Aorta (tissue), 5 donors: ENCODE results near the gene ENTR1. TPM values are rescaled to one million over a fixed set of nuclear protein-coding genes. Genes with fewer than 3 reads are reported as not detected.

Experiments
- ATAC-seq: fragments of 200-7000 bp; cut with Tn5 transposase; one replicate; pipeline ENCODE4 v1.9.1; 2022; ENCODE audit warnings: moderate library complexity; ENCODE audit not compliant: low FRiP score
- DNase-seq, 2 donors: peaks; one replicate each; pipeline ENCODE4 v3.0.0-alpha.2; 2020
- H3K27ac ChIP-seq, 2 donors: one replicate each; pipeline ENCODE4 v1.5.1; 2013; ENCODE audit warnings: low read length in 2 of 2, mild to moderate bottlenecking in 2 of 2, moderate library complexity in 2 of 2, control low read depth in 1 of 2, inconsistent platforms in 1 of 2, low read depth in 1 of 2
- H3K27me3 ChIP-seq, 2 donors: one replicate each; pipeline ENCODE4 v1.6.1; 2013; ENCODE audit warnings: control low read depth in 1 of 2, low read length in 1 of 2, mild to moderate bottlenecking in 1 of 2, moderate library complexity in 1 of 2; ENCODE audit not compliant: insufficient read depth in 2 of 2, control insufficient read depth in 1 of 2
- H3K36me3 ChIP-seq, 2 donors: one replicate each; pipeline ENCODE4 v1.6.1; 2013; ENCODE audit warnings: control low read depth in 1 of 2, low read length in 1 of 2, mild to moderate bottlenecking in 1 of 2; ENCODE audit not compliant: insufficient read depth in 2 of 2, control insufficient read depth in 1 of 2
- H3K4me1 ChIP-seq, 2 donors: one replicate each; pipeline ENCODE4 v1.6.1; 2013; ENCODE audit warnings: low read length in 2 of 2, control low read depth in 1 of 2, mild to moderate bottlenecking in 1 of 2, moderate library complexity in 1 of 2; ENCODE audit not compliant: insufficient read depth in 2 of 2, control insufficient read depth in 1 of 2
- H3K4me3 ChIP-seq, 2 donors: one replicate each; pipeline ENCODE4 v1.5.1; 2013; ENCODE audit warnings: low read length in 2 of 2, control low read depth in 1 of 2, mild to moderate bottlenecking in 1 of 2
- H3K9me3 ChIP-seq: one replicate; pipeline ENCODE4 v1.6.1; 2013; ENCODE audit warnings: mild to moderate bottlenecking, low read length; ENCODE audit not compliant: control insufficient read depth
- WGBS, 2 donors: extraction: QIAGEN DNeasy Blood & Tissue Kit; methylation state at CpG; one replicate each; pipeline ENCODE4 v1.1.7; 2013; 5-methylcytosine and 5-hydroxymethylcytosine counted together
- intact Hi-C, 2 donors: fragments of 100-400 bp; cut with DNase I; formaldehyde crosslinking; loops; one replicate each; pipeline versions ENCODE4 v1.14.2 to v1.15.0; 2022
- polyA plus RNA-seq, 2 donors: library from polyadenylated mRNA; stranded (reverse); fragments of 200-250 nt; gene quantifications; one replicate each; pipeline ENCODE4 v1.2.3, GENCODE V29; 2013
- total RNA-seq, 2 donors: library from RNA; stranded (reverse); fragmentation: NEBNext Ultra II Directional; extraction: Animal tissue kit (Norgen Biotek cat#: 25700); gene quantifications; one replicate each; pipeline ENCODE4 v1.2.1, GENCODE V29; 2021
- donor health status: healthy with polysubstance abuse.
- donor health status: Bipolar disorder and iron deficiency.
- donor health status: DM: no; HTN: no; CAD: no.
- donor health status: DM: no; HTN: no; CAD: no.
- donor health status: DM: yes; HTN: yes; CAD: no.

The ENTR1 gene
- total and polyA plus RNA-seq, 4 donors: 15.0 to 47.2 (median 33.0) TPM

DNA sequence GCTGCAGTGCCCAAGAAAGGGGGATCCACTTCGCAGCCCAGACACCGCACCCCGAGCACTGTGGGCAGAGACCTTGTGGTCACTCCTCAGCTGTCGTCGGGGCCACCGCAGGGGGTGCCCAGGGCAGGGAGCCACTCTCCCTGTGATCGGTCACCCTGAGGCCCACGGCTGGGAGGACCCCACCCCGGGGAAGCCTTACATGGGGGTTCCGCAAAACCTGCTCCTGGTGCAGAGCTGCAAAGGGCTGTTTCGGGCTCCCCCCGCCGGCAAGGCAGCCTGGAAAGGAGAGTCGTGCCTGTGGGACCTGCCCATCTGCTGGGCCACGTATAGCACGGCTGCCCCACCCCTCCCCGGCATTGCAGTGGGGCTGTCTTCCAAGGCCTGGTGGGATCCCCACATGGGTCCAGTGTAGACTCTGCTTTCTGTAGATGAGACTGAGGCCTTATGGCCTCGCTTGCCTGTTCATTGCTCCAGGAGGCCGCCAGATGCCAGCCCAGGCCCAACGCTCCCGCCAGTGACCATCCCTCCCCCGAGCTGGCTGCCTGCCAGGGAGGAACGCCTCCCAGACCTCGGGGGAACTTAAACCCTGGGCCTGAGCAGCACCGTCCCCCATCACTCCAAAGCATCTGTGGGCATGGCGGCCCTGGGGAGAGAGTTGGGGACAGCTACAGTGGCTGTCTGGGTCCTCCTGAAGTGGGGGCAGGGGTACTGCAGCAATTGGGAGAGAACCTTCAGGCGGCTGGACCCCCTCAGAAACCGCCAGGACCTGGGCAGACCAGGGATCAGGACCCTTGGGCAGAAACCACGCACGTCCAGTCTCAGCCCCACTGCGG is 45.3 kb downstream of the ENTR1 start:
- no peaks in the 10 kb centered on the region for H3K4me1 ChIP-seq
- no peak for ATAC-seq
- DNase-seq: no peak
- H3K4me3 ChIP-seq: no peak overlapping the region
- H3K36me3 ChIP-seq: no peaks in the 10 kb centered on the region
- H3K27ac ChIP-seq: no peak overlapping the region
- H3K9me3 ChIP-seq: no peaks in the 10 kb centered on the region
- H3K27me3 ChIP-seq: no peaks in the 10 kb centered on the region
- intact Hi-C loops: loop anchor here in 1 of 2 donors (5.0 kb wide), 2 partner anchors 38 to 53 kb away; partner anchors contain the start of gene GPSM1
- WGBS, 2 donors: 73 to 75% methylated on average over 31 of the region's 31 CpGs

GRCh38 chr9:136363949-136364748 is 46.3 kb downstream of the ENTR1 start:
- intact Hi-C loops: loop anchor here in 1 of 2 donors (1.0 to 5.0 kb wide), 3 partner anchors 18 to 52 kb away; partner anchors contain the start of gene GPSM1
- no peak for ATAC-seq
- WGBS, 2 donors: 29 to 30% methylated on average over 52 to 54 of the region's 54 CpGs
- DNase-seq: no peak
- Histone ChIP-seq H3K4me1 (no peaks in the 10 kb centered on the region), H3K9me3 (no peaks in the 10 kb centered on the region), H3K36me3 (no peaks in the 10 kb centered on the region), H3K27me3 (no peaks in the 10 kb centered on the region), H3K27ac (no peak overlapping the region), H3K4me3 (no peak overlapping the region)

DNA sequence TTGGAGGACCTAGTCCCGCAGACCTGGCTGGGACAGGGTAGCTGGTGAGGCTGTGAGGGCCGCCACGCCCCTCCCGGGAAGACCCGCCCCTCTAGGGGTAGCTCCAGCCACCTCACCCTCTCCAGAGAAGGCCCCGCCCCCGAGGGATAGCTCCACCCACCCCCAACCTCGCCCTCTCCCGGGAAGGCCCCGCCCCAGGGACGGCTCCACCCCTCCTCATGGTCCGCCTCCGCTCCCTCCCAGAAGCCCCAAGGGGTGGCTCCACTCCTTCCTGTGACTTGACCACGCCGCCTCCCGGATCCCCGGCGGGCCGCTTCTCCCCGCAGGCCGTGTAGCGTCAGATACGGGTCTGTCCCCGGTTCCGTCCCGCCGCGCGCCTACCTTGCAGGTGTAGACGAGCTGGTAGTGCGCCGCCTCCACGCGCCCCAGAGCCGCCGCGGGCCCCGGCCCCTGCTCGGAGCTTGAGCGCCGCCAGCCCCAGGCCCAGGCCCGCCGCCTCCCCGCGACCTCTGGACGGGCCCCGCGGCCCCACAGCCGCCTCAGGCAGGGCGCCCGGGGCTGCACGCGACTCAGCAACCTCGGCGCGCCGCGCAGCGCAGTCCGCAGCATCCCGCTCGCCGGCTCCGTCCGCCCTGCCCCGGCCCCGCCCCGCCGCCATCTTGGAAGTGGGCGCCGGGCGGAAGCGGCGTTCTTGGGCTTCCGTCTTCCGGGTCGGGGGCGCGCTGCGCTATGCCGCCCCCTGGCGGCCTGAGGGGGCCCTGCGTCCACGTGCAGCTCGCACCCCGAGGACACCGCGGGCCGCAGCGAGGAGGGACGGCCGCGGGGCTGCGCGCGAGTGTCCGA is 47.1 kb downstream of the ENTR1 start, which contains the start of gene DNLZ:
Gene DNLZ, minus strand, starts transcription at position 639 of the 843 bp plus-strand sequence. Its CDS starts 30 bp downstream, at position 609.
- no peaks in the 10 kb centered on the region for H3K36me3 ChIP-seq
- intact Hi-C loops: loop anchor here in 1 of 2 donors (1.0 to 5.0 kb wide), 3 partner anchors 17 to 51 kb away; partner anchors contain the start of gene GPSM1
- no peaks in the 10 kb centered on the region for H3K4me1 ChIP-seq
- WGBS, 2 donors: 1% methylated on average over 47 to 97 of the region's 97 CpGs
- no peaks in the 10 kb centered on the region for H3K27me3 ChIP-seq
- no peaks in the 10 kb centered on the region for H3K9me3 ChIP-seq
- H3K27ac ChIP-seq: peak within 1 kb of the TSS; percentile 2 to 68
- H3K4me3 ChIP-seq: peak within 1 kb of the TSS; percentile 83 to 88
- peak; percentile 98 to 100 for DNase-seq
- ATAC-seq: peak; percentile 94

- Histone ChIP-seq H3K4me3 (no peak overlapping the region), H3K27ac (no peak overlapping the region), H3K9me3 (no peaks in the 10 kb centered on the region), H3K27me3 (no peaks in the 10 kb centered on the region), H3K36me3 (no peaks in the 10 kb centered on the region), H3K4me1 (no peaks in the 10 kb centered on the region)
- intact Hi-C loops: loop anchor here in 1 of 2 donors (5.0 kb wide), 2 partner anchors 35 to 50 kb away; partner anchors contain the start of gene GPSM1
- WGBS, 2 donors: 86 to 87% methylated on average over 6 of the region's 6 CpGs
- DNase-seq (no peak), ATAC-seq (no peak)
Observed at GRCh38 chr9:136362450-136362784, 48.0 kb downstream of the ENTR1 start.

DNA sequence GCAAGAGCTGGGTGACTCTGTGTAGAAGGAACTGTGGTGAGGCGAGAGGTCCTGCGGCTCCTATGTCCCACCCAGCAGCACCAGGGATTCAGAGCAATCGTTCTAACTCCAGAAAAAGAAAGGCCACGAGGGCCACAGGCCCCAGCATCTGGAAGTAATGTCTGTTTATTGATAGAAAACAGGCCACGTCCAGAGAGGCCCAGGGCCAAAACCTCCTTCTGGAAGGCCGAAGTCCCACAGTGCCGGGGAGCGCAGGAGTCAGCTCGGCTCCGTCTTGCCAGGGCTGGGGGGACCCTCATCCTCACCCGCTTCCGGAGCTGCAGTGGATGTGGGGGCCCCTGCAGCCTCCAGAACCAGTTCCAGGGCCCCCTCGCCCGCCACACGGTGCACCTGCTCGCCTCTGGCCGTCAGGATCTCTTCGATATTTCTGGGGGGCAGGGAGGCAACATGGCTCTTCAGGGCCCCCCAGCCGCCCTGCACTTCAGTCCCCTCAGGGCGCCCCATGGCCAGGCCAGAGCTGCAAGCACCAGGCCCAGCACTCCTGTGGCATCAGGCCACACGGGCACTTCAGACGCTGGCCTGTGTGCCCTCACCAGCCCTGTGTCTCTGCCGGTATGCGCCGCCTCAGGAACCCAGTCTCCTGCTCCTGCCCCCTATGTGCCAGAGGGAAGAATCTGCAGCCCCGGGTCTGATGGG is 48.5 kb downstream of the ENTR1 start:
- Histone ChIP-seq H3K27ac (no peak overlapping the region), H3K36me3 (no peaks in the 10 kb centered on the region), H3K4me3 (no peak overlapping the region), H3K27me3 (no peaks in the 10 kb centered on the region), H3K9me3 (no peaks in the 10 kb centered on the region), H3K4me1 (no peaks in the 10 kb centered on the region)
- 76 to 79% methylated on average over 26 of the region's 26 CpGs for WGBS, 2 donors
- intact Hi-C loops: loop anchor here in 1 of 2 donors (5.0 kb wide), 2 partner anchors 35 to 50 kb away; partner anchors contain the start of gene GPSM1
- no peak for ATAC-seq
- DNase-seq: no peak

DNA sequence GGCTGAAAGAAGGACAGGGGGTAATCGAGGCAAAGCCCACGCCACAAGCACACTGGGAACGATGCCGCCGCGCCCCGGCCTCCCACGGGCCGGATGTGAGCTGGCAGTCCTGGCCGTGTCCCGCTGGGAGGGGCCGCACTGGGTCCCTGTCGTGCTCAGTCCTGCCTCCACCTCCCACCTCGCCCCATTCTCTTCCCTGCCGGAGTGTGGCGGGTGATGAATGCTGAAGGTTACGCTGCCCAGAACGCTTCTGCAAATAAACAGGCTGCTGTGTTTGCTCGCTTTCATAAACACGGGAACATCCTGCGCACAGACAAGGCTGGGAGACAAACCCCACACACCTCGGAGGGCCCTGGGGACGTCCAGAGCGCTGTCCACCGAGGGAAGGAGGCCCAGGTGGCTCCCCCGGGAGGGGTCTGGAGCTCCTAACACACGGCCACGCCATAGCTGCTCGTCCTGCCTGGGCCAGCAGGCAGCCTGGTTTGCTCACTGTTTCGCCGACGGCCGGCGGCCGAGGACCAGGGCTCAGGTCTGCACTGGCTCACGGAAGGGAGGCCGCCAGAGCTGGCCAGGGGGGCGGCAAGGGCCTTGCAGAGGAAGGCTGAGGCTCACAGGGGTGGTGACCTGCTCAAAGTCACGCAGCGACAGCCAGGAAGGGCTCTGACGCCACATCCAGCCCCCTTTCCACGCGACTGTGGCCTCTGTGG is 49.2 kb downstream of the ENTR1 start:
- no peak for ATAC-seq
- no peak overlapping the region for H3K4me3 ChIP-seq
- no peaks in the 10 kb centered on the region for H3K27me3 ChIP-seq
- no peaks in the 10 kb centered on the region for H3K4me1 ChIP-seq
- 70 to 71% methylated on average over 43 of the region's 43 CpGs for WGBS, 2 donors
- H3K36me3 ChIP-seq: no peaks in the 10 kb centered on the region
- intact Hi-C loops: loop anchor here in 1 of 2 donors (5.0 kb wide), 2 partner anchors 34 to 49 kb away; partner anchors contain the start of gene GPSM1
- no peaks in the 10 kb centered on the region for H3K9me3 ChIP-seq
- no peak for DNase-seq
- no peak overlapping the region for H3K27ac ChIP-seq

DNA sequence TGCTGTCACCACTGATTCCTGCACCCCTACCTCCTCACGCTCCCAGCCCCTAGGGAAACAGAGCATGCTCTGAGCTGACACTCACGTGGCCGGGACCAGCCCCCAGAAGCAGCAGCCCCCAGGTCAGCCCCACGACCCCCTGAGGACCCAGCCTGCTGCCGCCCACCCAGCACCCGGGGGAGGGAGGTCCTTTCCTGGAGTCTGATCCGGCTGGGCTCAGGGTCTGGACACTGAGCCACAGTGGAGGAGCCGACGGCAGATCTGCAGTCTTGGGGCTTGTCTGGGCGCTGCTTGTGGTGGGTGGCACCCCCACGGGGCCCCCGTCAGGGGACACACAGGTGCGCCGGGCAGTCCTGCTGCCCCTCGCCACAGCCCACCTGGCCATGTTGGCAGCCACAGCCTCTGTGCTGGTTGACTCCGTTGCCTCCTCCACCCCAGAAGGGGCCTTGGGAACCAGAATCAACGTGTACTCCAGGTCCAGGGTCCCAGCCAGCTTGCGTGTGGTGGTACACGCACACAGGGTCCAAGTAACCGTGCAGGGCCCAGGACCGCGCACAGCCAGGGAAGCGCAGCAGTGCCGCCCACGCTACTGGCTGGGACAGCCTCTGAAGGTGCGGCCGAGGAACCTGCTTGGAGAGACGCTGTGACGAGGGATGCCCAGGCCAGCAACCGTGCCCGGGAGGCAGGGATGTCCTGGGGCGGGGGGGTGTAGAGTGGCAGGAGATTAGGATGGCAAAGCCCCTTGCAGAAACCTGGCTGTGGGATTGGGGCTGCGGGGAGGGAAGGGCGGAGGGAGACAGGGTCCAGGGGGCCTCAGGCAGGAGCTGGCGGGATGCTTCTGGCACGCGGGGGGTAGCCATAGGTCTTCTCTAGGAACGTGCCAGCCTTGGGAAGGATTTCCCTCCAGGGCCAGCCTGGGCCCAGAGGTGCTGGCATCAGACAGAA is 50.4 kb downstream of the ENTR1 start:
- ATAC-seq (no peak), DNase-seq (no peak)
- 71 to 73% methylated on average over 31 to 38 of the region's 38 CpGs for WGBS, 2 donors
- H3K36me3 ChIP-seq: no peaks in the 10 kb centered on the region
- H3K27me3 ChIP-seq: no peaks in the 10 kb centered on the region
- H3K4me1 ChIP-seq: no peaks in the 10 kb centered on the region
- H3K4me3 ChIP-seq: no peak overlapping the region
- no peak overlapping the region for H3K27ac ChIP-seq
- intact Hi-C loops: loop anchor here in 1 of 2 donors (5.0 kb wide), 2 partner anchors 33 to 48 kb away; partner anchors contain the start of gene GPSM1
- no peaks in the 10 kb centered on the region for H3K9me3 ChIP-seq
